ENCODE data around the gene NAT10. TPM values are rescaled to one million over a fixed set of nuclear protein-coding genes. Genes with fewer than 3 reads are reported as not detected.
"Not testable (repeated sequence)": the region's sequence is repeated elsewhere in the genome, so short reads cannot be mapped to it uniquely, and the experiment has no call there.

The NAT10 gene
- total RNA-seq: 100 to 1,000 TPM; 160 to 169 TPM

DNA sequence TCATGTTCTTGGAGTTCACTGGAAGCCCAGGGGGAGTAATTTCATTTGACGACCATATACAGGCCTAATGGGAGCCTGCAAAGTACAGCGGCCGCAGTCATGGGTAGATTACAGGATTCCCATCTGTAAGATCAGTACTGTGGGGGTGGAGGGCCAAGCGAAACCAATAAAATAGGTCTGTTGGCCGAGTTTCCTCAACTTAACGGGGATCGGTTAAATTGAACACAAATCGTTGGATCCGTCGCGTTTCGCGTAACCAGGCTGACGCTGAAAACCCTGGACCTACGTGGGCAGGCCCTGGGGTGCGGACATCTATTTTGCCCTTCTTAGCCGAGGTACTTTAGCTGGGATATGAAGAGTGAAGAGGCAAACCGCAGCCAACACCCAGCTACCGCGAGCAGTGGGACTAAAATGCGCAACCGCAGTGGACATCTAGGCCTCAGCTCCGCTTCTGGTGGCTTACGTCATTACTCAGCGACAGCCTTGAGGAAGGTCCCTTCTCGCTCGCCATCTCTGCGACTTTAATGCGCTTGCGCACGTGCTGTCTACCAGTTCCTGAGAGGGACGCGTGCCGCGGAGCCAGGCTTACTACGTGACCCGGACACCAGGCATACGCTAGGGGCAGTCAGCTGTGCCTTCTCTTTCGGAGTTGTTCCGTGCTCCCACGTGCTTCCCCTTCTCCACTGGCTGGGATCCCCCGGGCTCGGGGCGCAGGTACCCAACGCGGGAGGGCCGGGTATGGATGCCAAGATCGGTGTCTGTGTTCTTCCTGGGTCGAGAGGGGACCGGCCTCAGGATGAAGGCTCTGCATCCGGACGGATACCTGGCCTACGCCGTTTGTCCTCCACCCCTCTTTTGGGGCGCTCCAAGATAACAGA is at the start of gene NAT10:
NAT10 (plus strand) TSS at position 551 of the 878 bp plus-strand sequence. CDS start 2,597 bp downstream, outside the sequence.
- Mint-ChIP-seq H3K27ac (peak within 1 kb of the TSS; percentile 98), H3K4me3 (peak within 1 kb of the TSS; percentile 87), H3K4me1 (peaks cover 49% of the 10 kb centered on the region), H3K36me3 (peaks cover 45% of the 10 kb centered on the region), H3K27me3 (peaks cover 7% of the 10 kb centered on the region), H3K9me3 (no peaks in the 10 kb centered on the region)
- DNase-seq: peak; percentile 94

DNA sequence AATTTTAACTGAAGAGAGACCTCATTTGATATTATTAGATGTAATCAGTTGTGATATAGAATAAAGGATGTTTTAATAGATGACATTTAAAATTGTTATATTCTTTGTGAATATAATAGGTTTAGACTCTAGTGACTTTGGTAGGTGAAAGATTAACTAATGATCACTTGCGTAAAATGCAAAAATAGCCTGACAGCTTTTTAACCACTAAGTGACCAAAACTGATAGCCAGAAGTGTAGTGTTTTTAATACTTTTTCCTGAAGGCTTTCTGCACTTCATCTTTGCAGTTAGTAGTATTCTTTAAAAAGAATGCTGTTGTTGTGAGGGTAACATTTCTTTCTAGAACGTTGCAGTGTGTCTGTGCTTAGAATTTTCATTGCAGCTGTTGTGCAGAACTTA is 48.8 kb upstream of the NAT10 start:
- DNase-seq: no peak
- H3K27ac Mint-ChIP-seq: no peak overlapping the region
- peaks cover 47% of the 10 kb centered on the region for H3K36me3 Mint-ChIP-seq
- peaks cover 43% of the 10 kb centered on the region for H3K4me1 Mint-ChIP-seq
- H3K27me3 Mint-ChIP-seq: no peaks in the 10 kb centered on the region
- H3K9me3 Mint-ChIP-seq: peaks cover 2% of the 10 kb centered on the region
- no peak overlapping the region for H3K4me3 Mint-ChIP-seq

- no peak for DNase-seq
- no peak overlapping the region for H3K27ac Mint-ChIP-seq
- H3K27me3 Mint-ChIP-seq: no peaks in the 10 kb centered on the region
- peaks cover 44% of the 10 kb centered on the region for H3K36me3 Mint-ChIP-seq
- peaks cover 2% of the 10 kb centered on the region for H3K9me3 Mint-ChIP-seq
- peaks cover 58% of the 10 kb centered on the region for H3K4me1 Mint-ChIP-seq
- no peak overlapping the region for H3K4me3 Mint-ChIP-seq
Measured at GRCh38 chr11:34063061-34063795, 42.2 kb upstream of the NAT10 start.

DNA sequence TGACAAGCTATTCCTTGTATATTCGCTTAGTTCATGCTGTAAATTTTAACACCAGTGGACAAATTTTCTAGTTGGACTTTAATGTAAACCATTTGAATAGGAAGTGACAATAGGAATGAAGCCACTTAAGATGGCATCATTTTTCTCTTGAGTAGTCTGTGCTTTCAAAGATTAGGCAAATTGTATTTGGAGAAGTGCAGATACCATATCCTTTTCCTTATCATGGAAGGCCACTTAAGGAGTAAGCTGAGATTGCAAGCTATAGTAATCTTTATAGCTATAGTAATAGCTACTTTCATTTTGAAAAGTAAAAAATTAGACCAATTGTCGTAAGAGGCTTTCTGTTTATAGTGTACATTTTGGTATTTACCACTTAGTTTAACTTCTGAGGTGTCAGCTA is 41.1 kb upstream of the NAT10 start:
- H3K36me3 Mint-ChIP-seq: peaks cover 35% of the 10 kb centered on the region
- H3K27me3 Mint-ChIP-seq: no peaks in the 10 kb centered on the region
- H3K4me1 Mint-ChIP-seq: peaks cover 50% of the 10 kb centered on the region
- no peaks in the 10 kb centered on the region for H3K9me3 Mint-ChIP-seq
- no peak overlapping the region for H3K4me3 Mint-ChIP-seq
- H3K27ac Mint-ChIP-seq: no peak overlapping the region
- no peak for DNase-seq

GRCh38 chr11:34065505-34066203 is 39.8 kb upstream of the NAT10 start:
- Mint-ChIP-seq H3K4me3 (no peak overlapping the region), H3K9me3 (no peaks in the 10 kb centered on the region), H3K27me3 (no peaks in the 10 kb centered on the region), H3K36me3 (peaks cover 36% of the 10 kb centered on the region), H3K4me1 (peaks cover 50% of the 10 kb centered on the region), H3K27ac (peak overlapping the region; percentile 22)
- peak; percentile 22 for DNase-seq

- Mint-ChIP-seq H3K27ac (peak overlapping the region; percentile 54), H3K4me1 (peaks cover 56% of the 10 kb centered on the region), H3K36me3 (peaks cover 37% of the 10 kb centered on the region)
- not testable (repeated sequence) for DNase-seq, H3K9me3 Mint-ChIP-seq, H3K27me3 Mint-ChIP-seq, H3K4me3 Mint-ChIP-seq
Measured at GRCh38 chr11:34066766-34067165, 38.7 kb upstream of the NAT10 start.

GRCh38 chr11:34067383-34068065 is 37.9 kb upstream of the NAT10 start:
- no peak overlapping the region for H3K4me3 Mint-ChIP-seq
- H3K4me1 Mint-ChIP-seq: peaks cover 56% of the 10 kb centered on the region
- H3K36me3 Mint-ChIP-seq: peaks cover 35% of the 10 kb centered on the region
- DNase-seq: no peak
- no peak overlapping the region for H3K27ac Mint-ChIP-seq
- no peaks in the 10 kb centered on the region for H3K9me3 Mint-ChIP-seq
- no peaks in the 10 kb centered on the region for H3K27me3 Mint-ChIP-seq

DNA sequence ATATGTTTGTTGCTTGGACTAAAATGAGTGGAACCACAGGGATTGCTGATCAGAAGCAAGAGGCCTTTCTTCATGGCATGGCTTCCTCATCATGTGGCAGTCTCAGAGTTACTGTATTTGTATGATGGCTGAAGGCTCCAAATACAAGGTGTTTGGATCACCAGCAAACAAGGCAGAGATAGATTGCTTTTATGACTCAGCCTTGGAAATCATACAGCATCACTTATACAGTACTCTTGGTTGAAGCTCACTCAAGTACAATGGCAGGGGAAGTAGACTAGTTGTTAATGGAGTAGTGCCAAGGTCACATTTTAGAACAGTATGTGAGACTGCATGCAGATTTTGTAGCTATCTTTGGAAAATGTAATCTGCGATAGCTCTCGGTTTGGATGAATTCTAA is 37.3 kb upstream of the NAT10 start:
- Mint-ChIP-seq H3K4me1 (peaks cover 56% of the 10 kb centered on the region), H3K4me3 (no peak overlapping the region), H3K9me3 (no peaks in the 10 kb centered on the region), H3K27ac (no peak overlapping the region), H3K36me3 (peaks cover 34% of the 10 kb centered on the region), H3K27me3 (no peaks in the 10 kb centered on the region)
- DNase-seq: no peak

DNA sequence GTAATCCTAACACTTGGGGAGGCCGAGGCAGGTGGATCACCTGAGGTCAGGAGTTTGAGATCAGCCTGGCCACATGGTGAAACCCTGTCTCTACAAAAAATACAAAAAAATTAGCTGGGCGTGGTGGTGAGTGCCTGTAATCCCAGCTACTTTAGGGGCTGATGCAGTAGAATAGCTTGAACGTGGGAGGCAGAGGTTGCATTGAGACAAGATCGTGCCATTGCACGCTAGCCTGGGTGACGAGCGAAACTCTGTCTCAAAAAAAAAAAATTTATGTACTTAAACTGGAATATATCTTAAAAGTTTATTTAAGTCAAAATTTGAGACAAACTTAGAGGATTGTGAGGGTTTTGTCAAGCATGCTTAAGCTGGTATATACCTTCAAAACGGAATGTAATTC is 34.1 kb upstream of the NAT10 start:
- DNase-seq, H3K27me3 Mint-ChIP-seq, H3K4me3 Mint-ChIP-seq, H3K9me3 Mint-ChIP-seq, H3K27ac Mint-ChIP-seq: not testable (repeated sequence)
- Mint-ChIP-seq H3K4me1 (peaks cover 48% of the 10 kb centered on the region), H3K36me3 (peaks cover 27% of the 10 kb centered on the region)

GRCh38 chr11:34072041-34072440 is 33.4 kb upstream of the NAT10 start:
- no peaks in the 10 kb centered on the region for H3K27me3 Mint-ChIP-seq
- peaks cover 23% of the 10 kb centered on the region for H3K36me3 Mint-ChIP-seq
- no peak overlapping the region for H3K4me3 Mint-ChIP-seq
- peaks cover 45% of the 10 kb centered on the region for H3K4me1 Mint-ChIP-seq
- no peak overlapping the region for H3K27ac Mint-ChIP-seq
- no peaks in the 10 kb centered on the region for H3K9me3 Mint-ChIP-seq
- DNase-seq: no peak

GRCh38 chr11:34072832-34073231 is 32.6 kb upstream of the NAT10 start:
- Mint-ChIP-seq H3K9me3 (no peaks in the 10 kb centered on the region), H3K27me3 (no peaks in the 10 kb centered on the region), H3K4me3 (no peak overlapping the region), H3K36me3 (peaks cover 21% of the 10 kb centered on the region), H3K27ac (no peak overlapping the region), H3K4me1 (peaks cover 40% of the 10 kb centered on the region)
- DNase-seq: no peak

DNA sequence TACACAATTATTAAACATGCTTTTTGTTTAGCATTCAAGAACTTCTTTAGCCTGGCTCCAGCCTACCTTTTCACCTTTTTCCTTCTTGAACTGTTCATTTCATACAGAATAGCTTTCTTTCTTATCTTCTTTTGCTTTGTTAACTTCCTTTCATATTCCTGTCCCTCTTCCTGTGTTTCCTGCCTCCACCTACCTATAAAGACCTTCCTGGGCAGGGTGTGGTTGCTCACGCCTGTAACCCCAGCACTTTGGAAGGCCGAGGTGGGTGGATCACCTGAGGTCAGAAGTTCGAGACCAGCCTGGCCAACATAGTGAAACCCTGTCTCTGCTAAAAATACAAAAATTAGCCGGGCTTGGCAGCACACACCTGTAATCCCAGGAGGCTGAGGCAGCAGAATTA is 31.0 kb upstream of the NAT10 start:
- no peak for DNase-seq
- H3K36me3 Mint-ChIP-seq: peaks cover 26% of the 10 kb centered on the region
- H3K4me1 Mint-ChIP-seq: peaks cover 36% of the 10 kb centered on the region
- no peak overlapping the region for H3K4me3 Mint-ChIP-seq
- H3K27ac Mint-ChIP-seq: peak overlapping the region; percentile 9
- H3K27me3 Mint-ChIP-seq: no peaks in the 10 kb centered on the region
- H3K9me3 Mint-ChIP-seq: no peaks in the 10 kb centered on the region

DNA sequence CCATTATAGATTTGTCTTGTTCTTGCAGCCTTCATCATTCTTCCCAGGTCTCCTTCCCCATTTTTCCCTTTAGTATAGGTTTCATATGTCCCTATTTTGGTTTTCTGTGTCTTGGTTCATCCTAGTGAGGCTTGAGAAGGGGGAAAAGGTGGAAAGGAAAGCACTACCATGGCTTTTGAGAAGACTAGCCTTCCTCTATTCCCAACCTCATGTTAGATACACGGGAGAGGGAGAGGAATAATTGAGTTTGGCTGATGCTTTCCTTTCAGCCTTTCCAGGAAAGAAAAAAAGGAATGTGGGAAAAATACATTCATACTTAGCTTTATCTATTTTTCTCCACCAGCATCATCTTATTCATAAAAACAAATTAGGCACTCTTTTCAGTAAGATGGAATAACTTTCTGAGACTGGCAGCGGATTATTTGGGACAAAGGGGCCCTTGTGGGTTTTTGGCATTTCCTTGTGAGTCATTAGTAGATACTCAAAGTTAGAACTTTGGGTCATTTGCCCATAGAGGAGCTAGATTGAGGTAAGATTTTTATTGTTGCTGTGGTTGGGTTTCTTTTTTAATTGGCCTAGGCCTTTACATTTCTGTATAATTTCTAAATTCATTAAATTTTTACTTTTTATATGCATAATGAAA is 30.1 kb upstream of the NAT10 start:
- Mint-ChIP-seq H3K27ac (peak overlapping the region; percentile 9), H3K27me3 (no peaks in the 10 kb centered on the region), H3K4me3 (no peak overlapping the region), H3K4me1 (peaks cover 29% of the 10 kb centered on the region), H3K9me3 (no peaks in the 10 kb centered on the region), H3K36me3 (peaks cover 27% of the 10 kb centered on the region)
- no peak for DNase-seq

- no peak overlapping the region for H3K27ac Mint-ChIP-seq
- H3K4me1 Mint-ChIP-seq: peaks cover 5% of the 10 kb centered on the region
- H3K4me3 Mint-ChIP-seq: no peak overlapping the region
- peaks cover 37% of the 10 kb centered on the region for H3K36me3 Mint-ChIP-seq
- H3K9me3 Mint-ChIP-seq: no peaks in the 10 kb centered on the region
- no peaks in the 10 kb centered on the region for H3K27me3 Mint-ChIP-seq
- DNase-seq: no peak
Measured at GRCh38 chr11:34080609-34081008, 24.8 kb upstream of the NAT10 start.

All from activated naive CD8-positive, alpha-beta T cell treated with anti-CD3 and anti-CD28 coated beads for 36 hours (primary cell).